A549 (cell line): ENCODE data around the gene TEX52. TPM values are rescaled to one million over a fixed set of nuclear protein-coding genes. Genes with fewer than 3 reads are reported as not detected.
A peak's percentile ranks its signal among the peaks of the same experiment; 100 is the strongest.

ENCODE experiments used
- ATAC-seq, 2 experiments: fragments of 200-7000 bp in 1 of 2; fragments of >200 bp in 1 of 2; cut with Nextera tagmentation in 1 of 2; cut with Tn5 transposase in 1 of 2; 3 replicates each; pipeline versions ENCODE4 v1.8.0 to v1.9.1; 2018 to 2020; ENCODE audit warnings: mild to moderate bottlenecking in 1 of 2, moderate library complexity in 1 of 2
- CTCF ChIA-PET: fragments of 300-600 bp; sonication (Branson Sonifier 250); formaldehyde crosslinking; extraction: SDS; loops from one replicate; lab custom pipeline; 2021; ENCODE audit warnings: antibody characterized with exemption, inconsistent platforms; lab: Yijun Ruan, JAX
- POLR2A ChIA-PET: fragments of 350-600 bp; formaldehyde crosslinking; extraction: SDS; loops from one replicate; lab custom pipeline; 2021; ENCODE audit warnings: antibody characterized with exemption, inconsistent platforms; lab: Yijun Ruan, JAX
- DNase-seq, 2 experiments: peaks; one replicate each; pipeline versions ENCODE4 v3.0.0 to v3.0.0-alpha.2; 2011 to 2016; ENCODE audit warnings: low read depth in 1 of 2, low spot score in 1 of 2
- FAIRE-seq: peaks from 2 replicates; lab custom pipeline; 2011; peaks lifted over from hg19 to GRCh38; lab: Jason Lieb, UNC
- H3K27ac ChIP-seq, 2 experiments: fragments of >200 bp; sonication (Bioruptor Twin); formaldehyde crosslinking; 3 replicates each; pipeline ENCODE4 v1.5.1; 2016 to 2017
- H3K4me1 ChIP-seq: fragments of >200 bp; sonication (Bioruptor Twin); formaldehyde crosslinking; 3 replicates; pipeline ENCODE4 v1.6.1; 2016
- H3K4me2 ChIP-seq: fragments of >200 bp; sonication (Bioruptor Twin); formaldehyde crosslinking; 3 replicates; pipeline ENCODE4 v1.6.1; 2016
- H3K4me3 ChIP-seq: fragments of >200 bp; sonication (Bioruptor Twin); formaldehyde crosslinking; 3 replicates; pipeline ENCODE4 v1.5.1; 2016
- H3K9me3 ChIP-seq: fragments of >200 bp; sonication (Bioruptor Twin); formaldehyde crosslinking; 3 replicates; pipeline ENCODE4 v1.6.1; 2016
- ATOH8 ChIP-seq: fragments of 250-450 bp; sonication (Bioruptor Pico); IDR thresholded peaks from 2 replicates; pipeline ENCODE4 v1.5.0; 2020; ENCODE audit warnings: low read depth, mild to moderate bottlenecking, moderate library complexity
- CHD2 ChIP-seq: fragments of 150-350 bp; IDR thresholded peaks from 2 replicates; pipeline ENCODE4 v1.6.1; 2014; ENCODE audit warnings: low read length; ENCODE audit not compliant: partially characterized antibody
- CTCF ChIP-seq: fragments of >200 bp; sonication (Bioruptor Twin); formaldehyde crosslinking; IDR thresholded peaks from 3 replicates; pipeline ENCODE4 v1.5.1; 2016
- EP300 ChIP-seq, 2 experiments: fragments of >200 bp; sonication (Bioruptor Twin); formaldehyde crosslinking; IDR thresholded peaks; 2 replicates in 1 of 2; 3 replicates in 1 of 2; pipeline ENCODE4 v1.6.1; 2016 to 2017
- FOSB ChIP-seq: fragments of 250-450 bp; sonication (Bioruptor Pico); IDR thresholded peaks from 2 replicates; pipeline ENCODE4 v1.5.0; 2020; ENCODE audit warnings: mild to moderate bottlenecking, moderate library complexity
- HMGXB4 ChIP-seq: fragments of 250-450 bp; sonication (Bioruptor Pico); IDR thresholded peaks from 2 replicates; pipeline ENCODE4 v1.5.0; 2021; ENCODE audit warnings: mild to moderate bottlenecking, moderate library complexity, borderline replicate concordance
- HOXA7 ChIP-seq: fragments of 250-450 bp; sonication (Bioruptor Pico); IDR thresholded peaks from 2 replicates; pipeline ENCODE4 v1.5.0; 2020; ENCODE audit warnings: mild to moderate bottlenecking, moderate library complexity
- HOXB13 ChIP-seq: fragments of 250-450 bp; sonication (Bioruptor Pico); IDR thresholded peaks from 2 replicates; pipeline ENCODE4 v1.5.0; 2020; ENCODE audit warnings: low read depth, mild to moderate bottlenecking, moderate library complexity
- JUN ChIP-seq, 2 experiments: fragments of >200 bp; sonication (Bioruptor Twin); formaldehyde crosslinking; IDR thresholded peaks; 2 replicates in 1 of 2; 3 replicates in 1 of 2; pipeline ENCODE4 v1.6.1; 2016 to 2017
- JUNB ChIP-seq: fragments of >200 bp; sonication (Bioruptor Twin); formaldehyde crosslinking; IDR thresholded peaks from 2 replicates; pipeline ENCODE4 v1.6.1; 2016
- KDM5A ChIP-seq: fragments of 200-600 bp; sonication (generic); IDR thresholded peaks from 2 replicates; pipeline ENCODE4 v1.6.1; 2016; ENCODE audit warnings: antibody characterized with exemption, mild to moderate bottlenecking
- MAX ChIP-seq: IDR thresholded peaks from 2 replicates; pipeline ENCODE4 v1.6.1; 2012
- NFE2L2 ChIP-seq: fragments of 150-350 bp; conservative IDR thresholded peaks from 2 replicates; pipeline ENCODE4 v1.6.1; 2014; ENCODE audit warnings: low read length
- NR3C1 ChIP-seq: fragments of >200 bp; sonication (Bioruptor Twin); formaldehyde crosslinking; IDR thresholded peaks from 3 replicates; pipeline ENCODE4 v1.6.1; 2017
- POLR2AphosphoS2 ChIP-seq: conservative IDR thresholded peaks from 2 replicates; pipeline ENCODE4 v1.6.1; 2012; ENCODE audit warnings: low read length, improper control_type of control experiment, inconsistent platforms
- RARB ChIP-seq: fragments of 250-450 bp; sonication (Bioruptor Pico); IDR thresholded peaks from 2 replicates; pipeline ENCODE4 v1.8.0; 2021; ENCODE audit warnings: mild to moderate bottlenecking, moderate library complexity
- RFX5 ChIP-seq: fragments of 450-650 bp; IDR thresholded peaks from 2 replicates; pipeline ENCODE4 v1.7.1; 2014; ENCODE audit warnings: antibody characterized with exemption, mild to moderate bottlenecking, moderate library complexity
- RNF2 ChIP-seq: fragments of 200-600 bp; sonication (generic); IDR thresholded peaks from 2 replicates; pipeline ENCODE4 v1.6.1; 2016; ENCODE audit warnings: low read depth, mild to moderate bottlenecking, antibody characterized with exemption, moderate library complexity, borderline replicate concordance
- TFCP2L1 ChIP-seq: fragments of 250-450 bp; sonication (Bioruptor Pico); IDR thresholded peaks from 2 replicates; pipeline ENCODE4 v1.5.0; 2021; ENCODE audit warnings: mild to moderate bottlenecking
- TP53 ChIP-seq: fragments of 250-450 bp; sonication (Bioruptor Pico); IDR thresholded peaks from 2 replicates; pipeline ENCODE4 v1.5.0; 2021; ENCODE audit warnings: mild to moderate bottlenecking, moderate library complexity
- USF2 ChIP-seq: fragments of 450-650 bp; IDR thresholded peaks from 2 replicates; pipeline ENCODE4 v1.6.1; 2014; ENCODE audit warnings: antibody characterized with exemption
- ZC3H11A ChIP-seq: fragments of 450-650 bp; IDR thresholded peaks from 2 replicates; pipeline ENCODE4 v1.6.1; 2014; ENCODE audit warnings: antibody characterized with exemption, mild to moderate bottlenecking
- ZFP36 ChIP-seq: fragments of 450-650 bp; IDR thresholded peaks from 2 replicates; pipeline ENCODE4 v1.6.1; 2014; ENCODE audit warnings: borderline replicate concordance; ENCODE audit not compliant: partially characterized antibody
- ZNF302 ChIP-seq: fragments of 250-450 bp; sonication (Bioruptor Pico); IDR thresholded peaks from 2 replicates; pipeline ENCODE4 v1.9.0; 2021; ENCODE audit warnings: inconsistent platforms, mild to moderate bottlenecking, moderate library complexity
- ZSCAN20 ChIP-seq: fragments of 250-450 bp; sonication (Bioruptor Pico); IDR thresholded peaks from 2 replicates; pipeline ENCODE4 v1.8.0; 2022; ENCODE audit warnings: mild to moderate bottlenecking, moderate library complexity
- WGBS: methylation state at CpG from one replicate; pipeline ENCODE4 v1.1.6; 2017; ENCODE audit errors: missing lambda C conversion rate; 5-methylcytosine and 5-hydroxymethylcytosine counted together
- polyA plus RNA-seq, 4 experiments: library from polyadenylated mRNA; depleted of rRNA in 3 of 4; stranded (reverse); fragments of >200 nt; fragmentation: RNase III in 1 of 4; extraction: RNeasy Plus Mini Kit Qiagen cat#74134 plus additional on column Dnase treatment in 1 of 4; gene quantifications; 2 replicates in 3 of 4; 3 replicates in 1 of 4; pipeline ENCODE4 v1.2.3, GENCODE V29; 2011 to 2017

The TEX52 gene
- polyA plus RNA-seq, 2 of the 4 experiments (the other 2 are of a cell fraction), result not detected

- Histone ChIP-seq H3K4me2 (peak overlapping the region; percentile 80), H3K4me3 (peak overlapping the region; percentile 86), H3K4me1 (peaks cover 28% of the 10 kb centered on the region), H3K27ac (peak overlapping the region; percentile 87 to 89), H3K9me3 (no peaks in the 10 kb centered on the region)
- TF ChIP-seq CHD2 (no peak), JUNB (no peak), FOSB (no peak), KDM5A (no peak), ZC3H11A (no peak), JUN (IDR thresholded peaks at IDR 0.05) (no peak), HMGXB4 (no peak), RARB (CRISPR knock-in tag) (no peak), POLR2AphosphoS2 (no peak)
- DNase-seq (peak; percentile 38 to 64), ATAC-seq (peak; percentile 72), FAIRE-seq (no peak)
- ChIA-PET POLR2A (interaction anchor here (0.6 to 2.2 kb wide), 3 partner anchors 14 to 143 kb away, joined by 3 to 14 read pairs (median 5); partner anchors contain the start of genes FOXM1 and RHNO1), CTCF (interaction anchor here (1.3 to 3.8 kb wide), 4 partner anchors 38 to 143 kb away, joined by 4 to 16 read pairs (median 4); no protein-coding TSS in a partner anchor)
- 31% methylated on average over 31 of the region's 42 CpGs for WGBS
Observed at GRCh38 chr12:2891240-2892053, 34.6 kb upstream of the TEX52 start.

GRCh38 chr12:2890388-2891239 lies 33.8 kb upstream of the TEX52 start, which contains the start of gene TULP3:
TULP3 (plus strand) TSS chr12:2890891; CDS start chr12:2890948, 57 bp downstream.
- H3K9me3 ChIP-seq, result no peaks in the 10 kb centered on the region
- DNase-seq, result peak; percentile 96 to 98
- POLR2A ChIA-PET, result interaction anchor here (1.0 to 2.2 kb wide), 6 partner anchors 13 to 151 kb away, joined by 3 to 14 read pairs (median 3); partner anchors contain the start of genes FOXM1, RHNO1 and TEAD4
- CTCF ChIA-PET, result interaction anchor here (1.3 to 3.8 kb wide), 5 partner anchors 10 to 144 kb away, joined by 4 to 16 read pairs (median 5); no protein-coding TSS in a partner anchor
- 3% methylated on average over 38 of the region's 83 CpGs for WGBS
- peak within 1 kb of the TSS; percentile 86 for H3K4me3 ChIP-seq
- H3K4me1 ChIP-seq, result peaks cover 28% of the 10 kb centered on the region
- H3K27ac ChIP-seq, result peak within 1 kb of the TSS; percentile 87 to 89
- FAIRE-seq, result peak; percentile 86
- peak within 1 kb of the TSS; percentile 88 for H3K4me2 ChIP-seq
- ATAC-seq, result peak; percentile 95 to 96
- no peak for TF ChIP-seq ZSCAN20 (CRISPR knock-in tag)
- TF ChIP-seq HOXA7 (CRISPR knock-in tag), result peak; percentile 87; the same call in 1 of the 2 replicates
- no peak for TF ChIP-seq RNF2
- no peak for TF ChIP-seq ZC3H11A
- no peak for TF ChIP-seq NR3C1
- no peak for TF ChIP-seq KDM5A
- TF ChIP-seq NFE2L2, result no peak
- TF ChIP-seq FOSB, result peak; percentile 74; the same call in 1 of the 2 replicates
- TF ChIP-seq RFX5, result peak; percentile 85
- peak; percentile 51; the same call in 1 of the 2 replicates for TF ChIP-seq TP53 (CRISPR knock-in tag)
- TF ChIP-seq ATOH8 (CRISPR knock-in tag), result peak; percentile 66; the same call in 1 of the 2 replicates
- no peak for TF ChIP-seq ZFP36
- no peak for TF ChIP-seq TFCP2L1
- TF ChIP-seq USF2, result no peak; the same call in 1 of the 2 replicates
- TF ChIP-seq MAX, result peak; percentile 86
- TF ChIP-seq ZNF302 (CRISPR knock-in tag), result no peak; the same call in 1 of the 2 replicates
- TF ChIP-seq HOXB13 (CRISPR knock-in tag), result no peak
- no peak for TF ChIP-seq HMGXB4
- TF ChIP-seq CTCF, result no peak
- no peak for TF ChIP-seq EP300 (IDR thresholded peaks at IDR 0.05)
- TF ChIP-seq POLR2AphosphoS2, result no peak
